GM19455 (cell line): ENCODE measurements around the gene DAPK1.
A peak's percentile ranks its signal among the peaks of the same experiment; 100 is the strongest.
"Not testable (repeated sequence)": the region's sequence is repeated elsewhere in the genome, so short reads cannot be mapped to it uniquely, and the experiment has no call there.

ENCODE experiments used
- ATAC-seq: cut with Tn5 transposase; IDR thresholded peaks from one replicate; pipeline ENCODE4 v1.9.1; 2021; ENCODE audit not compliant: unreplicated experiment

Gene DAPK1

DNA sequence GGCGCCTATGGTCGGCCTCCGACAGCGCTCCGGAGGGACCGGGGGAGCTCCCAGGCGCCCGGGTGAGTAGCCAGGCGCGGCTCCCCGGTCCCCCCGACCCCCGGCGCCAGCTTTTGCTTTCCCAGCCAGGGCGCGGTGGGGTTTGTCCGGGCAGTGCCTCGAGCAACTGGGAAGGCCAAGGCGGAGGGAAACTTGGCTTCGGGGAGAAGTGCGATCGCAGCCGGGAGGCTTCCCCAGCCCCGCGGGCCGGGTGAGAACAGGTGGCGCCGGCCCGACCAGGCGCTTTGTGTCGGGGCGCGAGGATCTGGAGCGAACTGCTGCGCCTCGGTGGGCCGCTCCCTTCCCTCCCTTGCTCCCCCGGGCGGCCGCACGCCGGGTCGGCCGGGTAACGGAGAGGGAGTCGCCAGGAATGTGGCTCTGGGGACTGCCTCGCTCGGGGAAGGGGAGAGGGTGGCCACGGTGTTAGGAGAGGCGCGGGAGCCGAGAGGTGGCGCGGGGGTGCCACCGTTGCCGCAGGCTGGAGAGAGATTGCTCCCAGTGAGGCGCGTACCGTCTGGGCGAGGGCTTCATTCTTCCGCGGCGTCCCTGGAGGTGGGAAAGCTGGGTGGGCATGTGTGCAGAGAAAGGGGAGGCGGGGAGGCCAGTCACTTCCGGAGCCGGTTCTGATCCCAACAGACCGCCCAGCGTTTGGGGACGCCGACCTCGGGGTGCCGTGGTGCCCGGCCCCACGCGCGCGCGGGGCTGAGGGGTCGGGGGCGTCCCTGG, 561 bp downstream of the DAPK1 start:
- peak; percentile 26 for ATAC-seq

- no peak for ATAC-seq
These were observed 1.2 kb downstream of the DAPK1 start for GRCh38 chr9:87498811-87499360.

DNA sequence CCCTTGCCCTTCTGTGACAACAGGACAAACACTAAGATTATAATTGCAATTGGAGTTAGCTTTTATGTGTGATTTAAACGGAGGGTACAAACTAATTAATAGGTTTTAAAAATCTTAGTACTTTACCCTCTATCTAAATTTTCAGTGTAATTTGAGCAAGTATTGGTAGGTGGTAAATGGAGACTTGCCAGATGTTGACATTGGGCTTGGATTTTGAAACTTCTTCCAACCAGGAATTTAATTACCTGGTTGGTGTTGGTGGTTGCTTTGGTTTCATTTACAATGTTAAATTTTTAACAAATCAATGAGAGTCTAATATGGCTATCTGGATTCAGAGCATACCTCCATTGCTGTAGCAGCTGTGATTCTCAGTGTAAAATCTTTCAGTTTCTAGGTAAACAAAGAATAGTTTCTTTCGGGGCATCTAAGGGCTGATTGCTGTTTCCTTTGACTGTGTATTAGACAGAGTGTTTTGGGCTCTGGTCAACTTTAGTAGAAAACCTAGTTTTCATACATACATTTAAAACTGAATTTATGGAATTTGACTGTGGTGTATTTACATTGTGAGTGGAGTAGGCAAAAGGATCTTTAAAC, 1.9 kb downstream of the DAPK1 start:
- peak; percentile 73 for ATAC-seq

GRCh38 chr9:87500491-87501270, 3.0 kb downstream of the DAPK1 start:
- ATAC-seq, result no peak

DNA sequence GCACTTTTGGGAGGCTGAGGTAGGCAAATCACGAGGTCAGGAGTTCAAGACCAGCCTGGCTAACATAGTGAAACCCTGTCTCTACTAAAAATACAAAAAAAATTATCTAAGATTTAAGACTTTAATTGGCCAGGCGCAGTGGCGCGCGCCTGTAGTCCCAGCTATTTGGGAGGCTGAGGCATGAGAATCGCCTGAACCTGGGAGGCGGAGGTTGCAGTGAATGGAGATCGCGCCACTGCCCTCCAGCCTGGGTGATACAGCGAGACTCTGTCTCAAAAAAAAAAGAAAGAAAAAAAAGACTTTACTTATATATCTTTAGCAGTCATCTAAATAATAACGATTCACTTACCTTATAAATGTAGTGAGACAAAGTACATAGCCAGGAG, 3.6 kb downstream of the DAPK1 start:
- not testable (repeated sequence) for ATAC-seq

DNA sequence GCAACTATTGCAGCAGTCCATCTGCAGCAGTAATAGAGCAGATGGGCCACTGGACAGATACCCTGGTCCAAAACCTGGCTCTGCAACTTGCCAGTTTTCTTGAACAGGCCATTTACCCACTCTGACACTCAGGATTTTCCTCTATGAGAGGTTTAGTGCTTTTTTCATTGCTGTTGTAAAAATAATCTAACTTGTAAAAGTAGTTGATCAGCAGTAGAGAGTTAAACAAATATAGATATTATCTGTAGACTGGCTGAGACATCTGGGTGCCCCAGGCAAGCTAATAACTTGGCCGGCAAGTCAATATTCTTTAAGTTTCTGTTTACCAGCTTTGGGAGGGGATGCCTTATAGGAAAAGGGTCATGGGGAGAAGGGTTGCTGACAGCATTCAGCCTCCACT, 4.1 kb downstream of the DAPK1 start:
- no peak for ATAC-seq

DNA sequence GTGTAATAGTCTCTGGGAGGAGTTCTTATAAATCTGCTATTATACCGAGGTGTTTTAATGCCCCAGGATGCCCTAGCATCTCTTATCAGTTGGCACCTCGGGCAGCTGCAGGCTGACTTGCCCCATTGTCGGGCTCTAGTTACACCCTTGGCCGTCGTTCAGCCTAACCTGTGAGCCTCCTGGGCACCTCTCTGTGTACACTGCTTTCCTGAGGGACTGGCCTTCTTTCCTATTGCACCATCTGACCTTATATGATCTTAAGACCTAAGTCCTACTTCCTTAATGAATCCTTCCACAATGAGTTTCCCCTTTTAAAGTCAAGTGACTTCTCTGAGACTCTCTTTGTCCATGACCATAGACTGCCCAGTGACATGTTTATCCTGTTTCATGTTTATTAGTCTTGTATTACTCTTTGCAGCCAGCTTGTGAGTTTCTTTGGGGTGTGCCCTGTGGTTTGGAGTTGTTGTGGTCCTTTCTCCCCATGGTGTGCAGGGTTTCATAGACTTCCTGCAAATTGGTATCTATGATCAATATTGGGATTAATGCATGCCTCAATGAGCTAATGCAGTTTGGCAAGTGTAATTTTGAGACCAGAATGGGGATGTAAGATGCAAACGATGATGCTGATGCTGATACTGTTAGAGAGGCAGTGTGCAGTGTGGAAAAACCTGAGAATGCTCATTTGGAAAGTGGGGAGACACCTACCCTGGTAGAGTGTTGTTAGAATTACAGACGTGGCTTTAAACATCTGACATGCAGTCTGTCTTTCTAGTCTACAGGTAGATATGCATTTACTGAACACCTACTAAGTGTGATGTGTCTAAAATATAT, 4.9 kb downstream of the DAPK1 start:
- ATAC-seq, result no peak

- ATAC-seq, result no peak
These were observed 5.8 kb downstream of the DAPK1 start for GRCh38 chr9:87503430-87503829.

DNA sequence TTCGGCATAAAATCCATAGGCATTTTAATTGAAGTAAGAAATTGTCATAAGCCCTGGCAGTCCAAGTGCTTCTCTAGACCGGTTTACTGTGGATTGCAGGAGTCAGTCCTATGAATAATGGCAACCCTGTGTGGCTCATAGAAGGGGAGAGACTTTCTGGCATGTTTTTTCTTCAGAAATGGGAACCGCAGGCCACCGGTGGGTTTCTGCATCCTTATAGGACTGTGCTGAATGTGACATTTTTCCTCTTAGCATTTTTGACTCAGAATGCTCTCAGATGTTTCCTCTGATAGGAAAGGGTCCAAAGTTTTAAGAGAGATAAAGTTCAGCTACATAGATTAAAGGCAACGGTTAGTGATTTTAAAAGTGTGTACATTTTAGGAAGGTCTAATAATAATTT, 6.3 kb downstream of the DAPK1 start:
- ATAC-seq, result no peak

DNA sequence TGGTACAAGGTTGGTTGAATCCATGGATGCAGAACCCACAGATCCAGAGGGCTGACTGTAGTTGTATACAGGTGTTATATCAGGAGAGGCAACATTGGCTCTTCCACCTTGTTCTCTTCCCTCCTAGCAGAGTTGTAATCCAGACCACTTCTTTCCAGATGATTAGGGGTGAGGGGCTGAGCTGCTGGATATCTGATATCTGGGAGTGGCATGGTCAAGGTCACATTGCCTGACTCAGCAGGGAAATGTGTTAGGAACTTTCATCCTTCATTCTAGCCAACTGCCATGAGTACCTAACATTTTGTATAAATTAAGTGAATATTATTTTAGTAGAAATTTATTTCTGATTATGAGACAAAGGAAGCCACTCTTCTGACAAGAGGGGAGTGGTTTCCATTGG, 7.3 kb downstream of the DAPK1 start:
- ATAC-seq, result no peak

DNA sequence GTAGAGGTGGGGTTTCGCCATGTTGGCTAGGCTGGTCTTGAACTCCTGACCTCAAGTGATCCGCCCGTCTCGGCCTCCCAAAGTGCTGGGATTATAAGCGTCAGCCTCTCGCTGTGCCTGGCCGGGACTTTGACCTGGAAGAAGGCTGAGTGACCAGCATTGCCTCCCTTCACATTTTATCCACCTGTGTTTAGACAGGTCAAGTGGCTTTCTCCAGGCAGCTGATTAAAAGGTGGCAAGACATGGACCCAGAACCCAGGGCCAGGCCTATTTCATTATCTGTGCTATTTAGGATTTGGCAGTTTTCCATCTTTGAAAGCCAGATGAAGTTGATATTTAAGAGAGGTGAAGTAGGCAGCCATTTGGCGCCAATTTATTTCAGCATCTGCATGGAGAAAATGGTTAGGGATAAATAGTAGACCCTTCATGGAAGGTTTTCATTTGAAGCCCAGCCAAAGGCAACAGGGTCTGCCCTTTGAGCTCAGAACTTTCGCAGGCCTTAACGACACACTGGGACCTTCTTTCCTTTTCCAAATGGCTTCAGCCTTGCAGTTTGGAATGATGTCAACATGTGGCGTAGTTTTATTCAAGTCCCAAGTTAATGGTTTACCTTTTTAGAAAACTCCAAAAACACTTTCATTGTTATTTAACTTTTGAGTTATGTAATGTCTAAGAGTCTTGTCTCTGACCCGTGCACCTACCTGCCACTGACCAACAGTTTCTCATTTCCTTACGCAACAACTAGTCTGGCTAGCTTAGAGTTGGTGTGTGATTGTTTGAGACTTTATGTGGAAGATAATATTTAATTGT, 8.4 kb downstream of the DAPK1 start:
- no peak for ATAC-seq

DNA sequence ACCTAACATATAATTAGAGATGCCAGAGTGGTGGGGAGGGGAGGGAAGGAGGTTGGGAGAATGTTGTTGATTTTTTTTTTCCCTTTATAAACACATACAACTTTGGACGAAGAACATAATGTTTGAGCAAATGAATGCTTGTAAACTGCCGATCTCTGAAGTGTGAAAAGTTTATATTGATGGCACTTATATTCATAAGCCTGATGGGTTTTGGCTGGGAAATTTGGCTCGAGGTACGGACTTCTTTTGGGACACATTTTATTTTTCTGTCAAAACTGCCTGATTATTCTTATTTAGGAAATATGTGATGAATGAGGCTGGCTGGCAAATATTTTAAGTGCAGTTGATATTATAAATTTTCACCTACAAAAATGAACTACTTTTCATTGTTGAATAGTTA, 9.9 kb downstream of the DAPK1 start:
- ATAC-seq, result no peak

DNA sequence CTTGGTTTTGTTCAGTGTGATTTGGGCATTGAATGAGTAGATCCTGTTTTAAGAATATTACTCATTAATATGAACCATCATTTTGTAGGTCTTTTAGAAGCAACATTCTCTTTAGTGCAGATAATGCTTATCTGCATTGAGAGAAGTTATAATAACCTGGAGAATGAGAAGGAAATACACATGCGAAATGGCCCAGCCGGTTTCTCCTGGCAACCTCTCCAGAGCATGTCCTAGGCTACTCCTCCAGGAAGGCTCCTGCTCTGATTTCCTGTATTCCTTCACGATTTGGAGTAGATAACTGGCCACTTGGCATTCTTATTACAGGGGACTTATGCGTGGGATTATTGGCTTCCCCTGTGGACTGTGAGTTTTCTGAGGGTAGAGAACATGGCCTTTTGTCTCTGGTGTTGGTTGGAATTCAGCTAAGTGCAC, 12.6 kb downstream of the DAPK1 start:
- no peak for ATAC-seq

- no peak for ATAC-seq
These were observed 14.6 kb downstream of the DAPK1 start for GRCh38 chr9:87512311-87512710.

DNA sequence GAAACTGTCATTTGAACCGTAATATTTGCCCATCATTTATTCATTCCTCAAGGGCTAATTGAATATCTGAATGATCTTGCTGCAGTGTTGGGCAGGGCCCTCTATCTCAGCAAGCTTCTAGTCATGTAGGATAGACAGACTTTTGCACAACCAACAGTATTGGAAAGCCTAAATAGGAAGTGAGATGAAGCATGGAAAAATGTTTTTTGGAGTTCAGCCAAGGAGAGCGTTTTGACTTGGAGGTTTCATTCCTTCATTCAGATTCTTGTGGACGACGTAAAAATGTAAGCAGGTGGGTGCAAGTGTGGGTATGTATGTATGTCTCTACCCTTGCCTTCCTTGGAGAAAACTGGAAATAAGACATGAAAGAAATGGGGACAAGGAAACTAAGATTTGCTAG, 15.5 kb downstream of the DAPK1 start:
- ATAC-seq, result no peak

GRCh38 chr9:87513880-87514535, 16.3 kb downstream of the DAPK1 start:
- no peak for ATAC-seq

DNA sequence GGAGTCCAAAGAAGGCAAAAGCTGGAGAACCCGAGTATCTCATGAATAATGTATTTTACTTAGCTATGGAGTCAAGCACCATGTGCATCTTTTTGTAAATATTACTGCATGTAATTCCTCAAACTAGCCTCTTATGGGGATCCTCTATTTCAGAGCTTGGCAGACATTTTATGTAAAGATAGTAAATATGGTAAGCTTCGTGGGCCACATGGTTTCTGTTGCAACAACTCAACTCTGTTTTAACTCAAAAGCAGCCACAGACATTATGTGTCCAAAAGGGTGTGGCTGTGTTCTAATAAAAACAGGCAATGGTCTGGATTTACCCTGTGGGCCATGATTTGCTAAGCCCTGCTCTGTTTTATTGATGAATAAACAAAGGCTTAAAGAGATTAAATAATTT, 17.3 kb downstream of the DAPK1 start:
- no peak for ATAC-seq

- no peak for ATAC-seq
These were observed 18.0 kb downstream of the DAPK1 start for GRCh38 chr9:87515588-87516221.
